Pancreas (tissue), 10 donors: ENCODE data around the gene C1orf146. TPM values are rescaled to one million over a fixed set of nuclear protein-coding genes. Genes with fewer than 3 reads are reported as not detected.

Experiments
- ATAC-seq, 4 donors: fragments of 200-7000 bp; cut with Tn5 transposase; one replicate each; pipeline versions ENCODE4 v1.8.0 to v1.9.1; 2020; ENCODE audit warnings: mild to moderate bottlenecking in 4 of 4, moderate library complexity in 4 of 4
- DNase-seq, 6 donors: peaks; one replicate each; pipeline ENCODE4 v3.0.0-alpha.2; 2020
- FAIRE-seq: peaks from 2 replicates; lab custom pipeline; 2012; peaks lifted over from hg19 to GRCh38; lab: Jason Lieb, UNC
- H3K27ac ChIP-seq, 4 donors: fragments of 200-600 bp; sonication (generic); 1 replicate in 3 of 4; 2 replicates in 1 of 4; pipeline versions ENCODE4 v1.5.0 to v1.8.0; 2020
- H3K27me3 ChIP-seq, 4 donors: fragments of 200-600 bp; one replicate each; pipeline ENCODE4 v1.8.0; 2021
- H3K36me3 ChIP-seq, 3 donors: fragments of 200-600 bp; sonication (generic) in 1 of 3; one replicate each; pipeline versions ENCODE4 v1.5.0 to v1.8.0; 2020 to 2021
- H3K4me1 ChIP-seq, 3 donors: fragments of 200-600 bp; one replicate each; pipeline ENCODE4 v1.8.0; 2021
- H3K4me3 ChIP-seq, 4 donors: fragments of 200-600 bp; sonication (generic) in 2 of 4; one replicate each; pipeline versions ENCODE4 v1.5.0 to v1.8.0; 2020 to 2021
- H3K9me3 ChIP-seq, 4 donors: fragments of 200-600 bp; one replicate each; pipeline ENCODE4 v1.8.0; 2021
- CTCF ChIP-seq, 4 donors: fragments of 200-600 bp; sonication (generic) in 3 of 4; IDR thresholded peaks; one replicate each; pipeline versions ENCODE4 v1.5.0 to v1.8.0; 2021; ENCODE audit warnings: antibody characterized with exemption in 4 of 4
- WGBS, 2 donors: extraction: QIAGEN DNeasy Blood & Tissue Kit; methylation state at CpG; one replicate each; pipeline ENCODE4 v1.1.7; 2013; 5-methylcytosine and 5-hydroxymethylcytosine counted together
- intact Hi-C, 3 donors: fragments of 100-400 bp; cut with DNase I; formaldehyde crosslinking; loops; one replicate each; pipeline versions ENCODE4 v1.11.1 to v1.14.2; 2022
- polyA plus RNA-seq, 2 donors: library from polyadenylated mRNA; stranded (reverse); fragments of 200-250 nt; gene quantifications; one replicate each; pipeline ENCODE4 v1.2.3, GENCODE V29; 2013
- total RNA-seq, 6 donors: library from RNA; stranded (reverse); fragmentation: NEBNext Ultra II Directional in 4 of 6; extraction: Animal tissue kit (Norgen Biotek cat#: 25700) in 4 of 6; gene quantifications; one replicate each; pipeline versions ENCODE4 v1.2.1 to v1.2.4, GENCODE V29; 2021 to 2023
- donor health status: healthy with polysubstance abuse.
- donor health status: DM: no; HTN: no; CAD: no; lungs with moderate emphysema.
- donor health status: DM: no; HTN: no; CAD: no.
- donor health status: control.
- donor health status: control.
- donor health status: Bipolar disorder and iron deficiency.
- donor health status: DM: yes; HTN: yes; CAD: no.
- donor health status: DM: no; HTN: no; CAD: no.
- donor health status: DM: no; HTN: no; CAD: no.
- donor health status: DM: yes; HTN: yes; CAD: no.

The C1orf146 gene
- total and polyA plus RNA-seq, 8 donors: not detected

DNA sequence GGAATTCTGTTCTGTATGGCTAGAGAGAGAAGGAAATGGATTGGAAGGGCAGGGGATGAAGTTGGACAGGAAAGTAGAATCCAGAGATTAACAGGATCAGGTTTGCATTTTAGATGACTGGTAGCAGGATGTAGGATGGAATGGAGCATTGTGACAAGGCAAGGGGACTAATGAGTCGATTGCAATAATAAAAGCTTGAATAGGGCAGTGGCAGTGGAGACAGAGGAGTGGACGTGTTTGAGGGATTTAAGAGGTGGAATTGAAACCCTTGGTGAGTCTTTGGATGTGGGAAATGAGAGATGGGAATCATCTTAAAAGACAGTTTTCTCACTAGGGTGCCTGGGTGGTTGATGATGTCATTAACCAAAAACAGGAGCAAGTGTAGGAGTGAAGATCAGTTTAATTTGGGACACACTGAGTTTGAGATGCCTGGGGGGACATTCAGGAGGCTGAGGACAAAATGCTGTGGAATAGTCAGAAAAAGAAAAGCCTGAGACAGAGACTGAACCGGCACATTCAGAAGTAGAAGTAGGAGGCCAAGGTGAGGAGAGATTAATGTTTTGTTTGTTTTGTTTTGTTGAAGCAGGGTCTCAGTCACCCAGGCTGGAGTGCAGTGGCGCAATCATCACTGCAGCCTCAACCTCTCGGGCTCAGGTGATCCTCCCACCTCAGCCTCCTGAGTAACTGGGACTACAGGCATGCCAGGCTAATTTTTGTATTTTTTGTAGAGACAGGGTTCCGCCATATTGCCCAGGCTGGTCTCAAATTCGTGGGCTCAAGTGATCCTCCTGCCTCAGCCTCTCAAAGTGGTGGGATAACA, 29.1 kb upstream of the C1orf146 start:
- intact Hi-C loops: no loop called here
- WGBS, 2 donors: 59 to 68% methylated on average over 7 of the region's 7 CpGs
- no peaks in the 10 kb centered on the region for H3K9me3 ChIP-seq
- FAIRE-seq (no peak), DNase-seq (no peak), ATAC-seq (no peak)
- no peak overlapping the region for H3K27ac ChIP-seq
- no peak overlapping the region for H3K4me3 ChIP-seq
- no peaks in the 10 kb centered on the region for H3K27me3 ChIP-seq
- TF ChIP-seq CTCF (IDR thresholded peaks at IDR 0.05): no peak
- H3K4me1 ChIP-seq: no peaks in the 10 kb centered on the region
- no peaks in the 10 kb centered on the region for H3K36me3 ChIP-seq

GRCh38 chr1:92191726-92192125, 26.0 kb upstream of the C1orf146 start:
- no peak for TF ChIP-seq CTCF (IDR thresholded peaks at IDR 0.05)
- H3K27me3 ChIP-seq: no peaks in the 10 kb centered on the region
- FAIRE-seq: no peak
- no peak overlapping the region for H3K27ac ChIP-seq
- H3K4me1 ChIP-seq: no peaks in the 10 kb centered on the region
- H3K36me3 ChIP-seq: no peaks in the 10 kb centered on the region
- WGBS, 2 donors: 66 to 93% methylated on average over 2 of the region's 2 CpGs
- H3K4me3 ChIP-seq: no peak overlapping the region
- no peak for DNase-seq
- ATAC-seq: no peak
- H3K9me3 ChIP-seq: no peaks in the 10 kb centered on the region
- intact Hi-C loops: no loop called here

DNA sequence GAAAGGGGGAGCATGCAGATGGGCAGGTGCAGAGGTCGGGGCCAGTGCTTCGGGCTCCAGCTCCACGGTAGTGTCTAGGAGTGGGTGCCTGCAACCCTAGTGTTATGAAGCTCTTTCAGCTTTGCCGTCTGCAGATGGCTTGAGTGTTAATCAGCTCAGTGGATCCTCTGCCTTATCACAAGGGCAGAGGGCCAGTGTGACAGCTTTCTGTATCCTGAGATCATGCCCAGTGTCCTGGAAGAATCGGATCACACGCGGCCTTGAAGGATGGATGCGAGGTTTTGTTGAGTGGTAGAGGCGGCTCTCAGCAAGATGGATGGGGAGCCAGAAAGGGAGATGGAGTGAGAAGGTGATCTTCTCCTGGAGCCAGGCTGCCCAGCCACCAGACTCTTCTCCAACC, 25.5 kb upstream of the C1orf146 start:
- Histone ChIP-seq H3K27ac (no peak overlapping the region), H3K4me1 (no peaks in the 10 kb centered on the region), H3K4me3 (no peak overlapping the region), H3K27me3 (no peaks in the 10 kb centered on the region), H3K36me3 (no peaks in the 10 kb centered on the region), H3K9me3 (no peaks in the 10 kb centered on the region)
- ATAC-seq: no peak
- no peak for FAIRE-seq
- intact Hi-C loops: no loop called here
- 84 to 87% methylated on average over 9 of the region's 9 CpGs for WGBS, 2 donors
- no peak for DNase-seq
- no peak for TF ChIP-seq CTCF (IDR thresholded peaks at IDR 0.05)

- no peak for ATAC-seq
- no peak for FAIRE-seq
- Histone ChIP-seq H3K4me1 (no peaks in the 10 kb centered on the region), H3K27me3 (no peaks in the 10 kb centered on the region), H3K27ac (no peak overlapping the region), H3K36me3 (no peaks in the 10 kb centered on the region), H3K4me3 (no peak overlapping the region), H3K9me3 (no peaks in the 10 kb centered on the region)
- TF ChIP-seq CTCF (IDR thresholded peaks at IDR 0.05): no peak
- intact Hi-C loops: no loop called here
- WGBS, 2 donors: 61 to 66% methylated on average over 1 of the region's 1 CpG
- DNase-seq: no peak
These were observed 23.2 kb upstream of the C1orf146 start for GRCh38 chr1:92194511-92194910.

DNA sequence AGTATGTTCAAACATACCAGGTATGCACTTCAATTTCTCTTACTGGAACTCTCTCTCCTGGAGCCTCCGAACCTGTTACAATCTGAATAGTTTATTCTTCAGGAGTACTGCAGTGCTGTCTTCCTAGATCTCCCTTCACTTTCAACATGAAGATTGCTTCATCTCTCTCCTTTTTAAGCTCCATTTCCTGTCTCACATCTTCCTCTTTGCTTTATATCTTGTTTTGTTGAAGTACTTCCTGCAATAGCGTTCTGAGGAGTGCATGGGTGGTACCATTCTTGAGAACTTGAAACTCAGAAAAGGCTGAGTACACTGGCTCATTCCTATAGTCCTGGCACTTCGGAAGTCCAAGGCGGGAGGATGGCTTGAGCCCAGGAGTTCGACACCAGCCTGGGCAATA, 15.7 kb upstream of the C1orf146 start:
- DNase-seq (no peak), ATAC-seq (no peak), FAIRE-seq (no peak)
- WGBS, 2 donors: 67 to 85% methylated on average over 5 of the region's 5 CpGs
- Histone ChIP-seq H3K9me3 (no peaks in the 10 kb centered on the region), H3K27me3 (no peaks in the 10 kb centered on the region), H3K4me3 (no peak overlapping the region), H3K36me3 (no peaks in the 10 kb centered on the region), H3K27ac (no peak overlapping the region), H3K4me1 (no peaks in the 10 kb centered on the region)
- no peak for TF ChIP-seq CTCF (IDR thresholded peaks at IDR 0.05)
- intact Hi-C loops: no loop called here
